HEK293 (cell line): ENCODE measurements around the gene MED4.

ENCODE experiments used
- CTCF ChIA-PET: fragments of 350-600 bp; formaldehyde crosslinking; extraction: SDS; loops from one replicate; lab custom pipeline; 2021; ENCODE audit warnings: antibody characterized with exemption; lab: Yijun Ruan, JAX
- POLR2A ChIA-PET: fragments of 300-600 bp; formaldehyde crosslinking; extraction: SDS; loops from one replicate; lab custom pipeline; 2020; ENCODE audit warnings: antibody characterized with exemption, inconsistent platforms; lab: Yijun Ruan, JAX
- H3K27ac ChIP-seq: fragments of 200-500 bp; sonication (Bioruptor generic); 2 replicates; pipeline ENCODE4 v1.5.1; 2014; ENCODE audit warnings: low read depth, low read length, control low read depth, inconsistent platforms; ENCODE audit errors: extremely low read depth
- H3K36me3 ChIP-seq, 2 experiments: fragments of 200-500 bp in 1 of 2; sonication (Bioruptor generic) in 1 of 2; 1 replicate in 1 of 2; 2 replicates in 1 of 2; pipeline ENCODE4 v1.5.1; 2014 to 2017; ENCODE audit warnings: inconsistent platforms in 2 of 2, low read length in 2 of 2; ENCODE audit not compliant: control insufficient read depth in 2 of 2, insufficient read depth in 1 of 2
- H3K4me1 ChIP-seq: fragments of 200-500 bp; sonication (Bioruptor generic); 2 replicates; pipeline ENCODE4 v1.5.1; 2014; ENCODE audit warnings: mild to moderate bottlenecking, low read length, inconsistent platforms; ENCODE audit not compliant: control insufficient read depth, insufficient read depth
- H3K4me3 ChIP-seq: 2 replicates; pipeline ENCODE4 v1.5.1; 2011; ENCODE audit warnings: low read depth, mild to moderate bottlenecking, control low read depth, low read length, moderate library complexity
- H3K9me3 ChIP-seq: fragments of 200-500 bp; sonication (Bioruptor generic); 2 replicates; pipeline ENCODE4 v1.5.1; 2014; ENCODE audit warnings: low read depth, low read length, inconsistent platforms; ENCODE audit not compliant: control insufficient read depth, insufficient read depth
- BCL6B ChIP-seq: fragments of 450-650 bp; formaldehyde crosslinking; IDR thresholded peaks from 2 replicates; pipeline ENCODE4 v1.5.1; 2017; ENCODE audit warnings: missing biosample characterization, missing genetic modification characterization
- KLF1 ChIP-seq: fragments of 450-650 bp; formaldehyde crosslinking; IDR thresholded peaks from 2 replicates; pipeline ENCODE4 v1.5.1; 2016; ENCODE audit warnings: missing biosample characterization, missing genetic modification characterization
- YY1 ChIP-seq: fragments of 450-650 bp; formaldehyde crosslinking; IDR thresholded peaks from 2 replicates; pipeline ENCODE4 v1.5.1; 2018; ENCODE audit warnings: missing biosample characterization, missing genetic modification characterization
- ZBTB8A ChIP-seq: fragments of 450-650 bp; formaldehyde crosslinking; IDR thresholded peaks from 2 replicates; pipeline ENCODE4 v1.5.1; 2016; ENCODE audit warnings: missing biosample characterization, missing genetic modification characterization
- ZNF10 ChIP-seq: fragments of 450-650 bp; formaldehyde crosslinking; IDR thresholded peaks from 2 replicates; pipeline ENCODE4 v1.5.1; 2017; ENCODE audit warnings: missing biosample characterization, missing genetic modification characterization
- ZNF274 ChIP-seq, 2 experiments: fragments of 200-500 bp in 1 of 2; fragments of 450-650 bp in 1 of 2; sonication (Bioruptor generic) in 1 of 2; formaldehyde crosslinking in 1 of 2; IDR thresholded peaks; 2 replicates each; pipeline versions ENCODE4 v1.5.1 to v1.6.1; 2014 to 2016; ENCODE audit warnings: borderline replicate concordance in 1 of 2, inconsistent platforms in 1 of 2, low read length in 1 of 2, missing biosample characterization in 1 of 2, missing genetic modification characterization in 1 of 2
- ZNF426 ChIP-seq: fragments of 450-650 bp; formaldehyde crosslinking; IDR thresholded peaks from 2 replicates; pipeline ENCODE4 v1.5.1; 2017; ENCODE audit warnings: missing biosample characterization, missing genetic modification characterization, mild to moderate bottlenecking, inconsistent platforms, moderate library complexity
- ZNF561 ChIP-seq: fragments of 450-650 bp; IDR thresholded peaks from 2 replicates; pipeline ENCODE4 v1.5.1; 2018; ENCODE audit warnings: missing biosample characterization, missing genetic modification characterization, borderline replicate concordance
- ZNF623 ChIP-seq: fragments of 450-650 bp; formaldehyde crosslinking; IDR thresholded peaks from 2 replicates; pipeline ENCODE4 v1.5.1; 2016; ENCODE audit warnings: missing biosample characterization, missing genetic modification characterization
- ZNF629 ChIP-seq: fragments of 450-650 bp; formaldehyde crosslinking; IDR thresholded peaks from 2 replicates; pipeline ENCODE4 v1.5.1; 2017; ENCODE audit warnings: missing biosample characterization, missing genetic modification characterization
- ZNF664 ChIP-seq: fragments of 450-650 bp; formaldehyde crosslinking; IDR thresholded peaks from 2 replicates; pipeline ENCODE4 v1.5.1; 2016; ENCODE audit warnings: missing biosample characterization, missing genetic modification characterization
- ZNF704 ChIP-seq: fragments of 450-650 bp; formaldehyde crosslinking; IDR thresholded peaks from 2 replicates; pipeline ENCODE4 v1.5.1; 2016; ENCODE audit warnings: missing biosample characterization, missing genetic modification characterization
- TF ChIP-seq, protein P1 (sequence below): fragments of 450-650 bp; formaldehyde crosslinking; IDR thresholded peaks from 2 replicates; pipeline ENCODE4 v1.5.1; 2016; ENCODE audit warnings: missing biosample characterization, missing genetic modification characterization
- TF ChIP-seq, protein P2 (sequence below): fragments of 450-650 bp; formaldehyde crosslinking; IDR thresholded peaks from 2 replicates; pipeline ENCODE4 v1.5.1; 2016; ENCODE audit warnings: missing biosample characterization, missing genetic modification characterization
- TF ChIP-seq, protein P3 (sequence below): fragments of 450-650 bp; formaldehyde crosslinking; IDR thresholded peaks from 2 replicates; pipeline ENCODE4 v1.5.1; 2017; ENCODE audit warnings: missing biosample characterization, missing genetic modification characterization

Gene MED4

DNA sequence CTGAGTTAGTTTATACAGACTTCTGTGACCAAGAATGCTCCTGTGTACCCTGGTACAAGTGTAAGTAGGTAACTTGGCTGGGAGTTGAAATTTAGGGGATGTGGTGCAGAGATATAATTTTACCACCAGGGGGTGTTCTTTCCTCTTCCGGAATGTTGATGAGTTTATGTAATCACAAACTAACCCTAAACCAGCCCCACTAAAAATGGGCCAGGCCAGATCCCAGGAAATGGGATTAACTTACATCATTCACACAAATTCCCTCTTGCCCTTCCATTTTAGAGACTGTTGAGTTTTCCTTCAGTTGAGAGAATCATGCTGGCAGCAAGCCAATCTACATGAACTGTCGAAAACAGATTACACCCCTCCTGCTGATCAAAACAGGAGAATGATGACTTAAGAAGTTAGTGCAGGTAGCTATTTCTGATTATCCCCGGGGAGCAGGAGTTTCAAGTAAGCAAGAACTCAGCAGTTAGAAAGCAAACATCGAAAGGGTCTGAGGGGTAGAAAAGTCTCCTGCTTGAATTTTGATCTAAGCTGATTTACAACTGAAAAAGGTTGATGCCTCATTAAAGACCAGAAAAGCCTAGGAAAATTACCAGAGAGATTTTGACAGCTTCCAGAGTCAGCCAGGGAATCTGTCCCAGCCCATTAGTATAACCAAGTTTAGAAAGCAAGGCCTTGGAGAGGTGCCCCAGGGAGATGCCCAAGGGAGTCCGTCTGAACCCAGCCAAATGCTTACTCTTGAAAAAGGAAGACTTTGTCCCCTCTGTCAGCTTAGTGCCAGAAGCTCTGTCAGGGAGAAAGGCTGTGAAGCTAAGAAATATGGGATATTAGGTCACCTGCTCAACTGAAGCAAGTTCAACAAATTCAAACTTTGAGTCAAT is 32.3 kb upstream of the MED4 start (continued):
- TF ChIP-seq ZNF704 (tag by site-specific recombination) (no peak), ZNF274 (IDR thresholded peaks at IDR 0.05; ENCODE audit: low read length) (no peak), ZNF274 (tag by site-specific recombination; IDR thresholded peaks at IDR 0.05; ENCODE audit: borderline replicate concordance) (no peak), ZNF10 (no peak), YY1 (tag by site-specific recombination) (no peak), ZBTB8A (tag by site-specific recombination) (peak; percentile 46; the same call in 1 of the 2 replicates), ZNF623 (tag by site-specific recombination) (no peak)
- TF ChIP-seq, protein P1, sequence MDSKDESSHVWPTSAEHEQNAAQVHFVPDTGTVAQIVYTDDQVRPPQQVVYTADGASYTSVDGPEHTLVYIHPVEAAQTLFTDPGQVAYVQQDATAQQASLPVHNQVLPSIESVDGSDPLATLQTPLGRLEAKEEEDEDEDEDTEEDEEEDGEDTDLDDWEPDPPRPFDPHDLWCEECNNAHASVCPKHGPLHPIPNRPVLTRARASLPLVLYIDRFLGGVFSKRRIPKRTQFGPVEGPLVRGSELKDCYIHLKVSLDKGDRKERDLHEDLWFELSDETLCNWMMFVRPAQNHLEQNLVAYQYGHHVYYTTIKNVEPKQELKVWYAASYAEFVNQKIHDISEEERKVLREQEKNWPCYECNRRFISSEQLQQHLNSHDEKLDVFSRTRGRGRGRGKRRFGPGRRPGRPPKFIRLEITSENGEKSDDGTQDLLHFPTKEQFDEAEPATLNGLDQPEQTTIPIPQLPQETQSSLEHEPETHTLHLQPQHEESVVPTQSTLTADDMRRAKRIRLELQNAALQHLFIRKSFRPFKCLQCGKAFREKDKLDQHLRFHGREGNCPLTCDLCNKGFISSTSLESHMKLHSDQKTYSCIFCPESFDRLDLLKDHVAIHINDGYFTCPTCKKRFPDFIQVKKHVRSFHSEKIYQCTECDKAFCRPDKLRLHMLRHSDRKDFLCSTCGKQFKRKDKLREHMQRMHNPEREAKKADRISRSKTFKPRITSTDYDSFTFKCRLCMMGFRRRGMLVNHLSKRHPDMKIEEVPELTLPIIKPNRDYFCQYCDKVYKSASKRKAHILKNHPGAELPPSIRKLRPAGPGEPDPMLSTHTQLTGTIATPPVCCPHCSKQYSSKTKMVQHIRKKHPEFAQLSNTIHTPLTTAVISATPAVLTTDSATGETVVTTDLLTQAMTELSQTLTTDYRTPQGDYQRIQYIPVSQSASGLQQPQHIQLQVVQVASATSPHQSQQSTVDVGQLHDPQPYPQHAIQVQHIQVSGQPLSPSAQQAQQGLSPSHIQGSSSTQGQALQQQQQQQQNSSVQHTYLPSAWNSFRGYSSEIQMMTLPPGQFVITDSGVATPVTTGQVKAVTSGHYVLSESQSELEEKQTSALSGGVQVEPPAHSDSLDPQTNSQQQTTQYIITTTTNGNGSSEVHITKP (tag by site-specific recombination): peak; percentile 84
- TF ChIP-seq, protein P2, sequence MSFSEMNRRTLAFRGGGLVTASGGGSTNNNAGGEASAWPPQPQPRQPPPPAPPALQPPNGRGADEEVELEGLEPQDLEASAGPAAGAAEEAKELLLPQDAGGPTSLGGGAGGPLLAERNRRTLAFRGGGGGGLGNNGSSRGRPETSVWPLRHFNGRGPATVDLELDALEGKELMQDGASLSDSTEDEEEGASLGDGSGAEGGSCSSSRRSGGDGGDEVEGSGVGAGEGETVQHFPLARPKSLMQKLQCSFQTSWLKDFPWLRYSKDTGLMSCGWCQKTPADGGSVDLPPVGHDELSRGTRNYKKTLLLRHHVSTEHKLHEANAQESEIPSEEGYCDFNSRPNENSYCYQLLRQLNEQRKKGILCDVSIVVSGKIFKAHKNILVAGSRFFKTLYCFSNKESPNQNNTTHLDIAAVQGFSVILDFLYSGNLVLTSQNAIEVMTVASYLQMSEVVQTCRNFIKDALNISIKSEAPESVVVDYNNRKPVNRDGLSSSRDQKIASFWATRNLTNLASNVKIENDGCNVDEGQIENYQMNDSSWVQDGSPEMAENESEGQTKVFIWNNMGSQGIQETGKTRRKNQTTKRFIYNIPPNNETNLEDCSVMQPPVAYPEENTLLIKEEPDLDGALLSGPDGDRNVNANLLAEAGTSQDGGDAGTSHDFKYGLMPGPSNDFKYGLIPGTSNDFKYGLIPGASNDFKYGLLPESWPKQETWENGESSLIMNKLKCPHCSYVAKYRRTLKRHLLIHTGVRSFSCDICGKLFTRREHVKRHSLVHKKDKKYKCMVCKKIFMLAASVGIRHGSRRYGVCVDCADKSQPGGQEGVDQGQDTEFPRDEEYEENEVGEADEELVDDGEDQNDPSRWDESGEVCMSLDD: no peak

GRCh38 chr13:48125794-48126228 is 30.9 kb upstream of the MED4 start:
- no peak overlapping the region for H3K27ac ChIP-seq
- no peak overlapping the region for H3K4me3 ChIP-seq
- ChIA-PET POLR2A (no interaction called here), CTCF (interaction anchor here (1.0 to 1.1 kb wide), 2 partner anchors 141 to 643 kb away, joined by 3 to 6 read pairs; no protein-coding TSS in a partner anchor)
- TF ChIP-seq ZNF274 (IDR thresholded peaks at IDR 0.05; ENCODE audit: low read length) (no peak), ZNF274 (tag by site-specific recombination; IDR thresholded peaks at IDR 0.05; ENCODE audit: borderline replicate concordance) (no peak), ZNF561 (tag by site-specific recombination) (no peak), ZNF629 (tag by site-specific recombination) (no peak), BCL6B (tag by site-specific recombination) (no peak)
- no peaks in the 10 kb centered on the region for H3K9me3 ChIP-seq
- no peaks in the 10 kb centered on the region for H3K4me1 ChIP-seq
- H3K36me3 ChIP-seq: no peaks in the 10 kb centered on the region

DNA sequence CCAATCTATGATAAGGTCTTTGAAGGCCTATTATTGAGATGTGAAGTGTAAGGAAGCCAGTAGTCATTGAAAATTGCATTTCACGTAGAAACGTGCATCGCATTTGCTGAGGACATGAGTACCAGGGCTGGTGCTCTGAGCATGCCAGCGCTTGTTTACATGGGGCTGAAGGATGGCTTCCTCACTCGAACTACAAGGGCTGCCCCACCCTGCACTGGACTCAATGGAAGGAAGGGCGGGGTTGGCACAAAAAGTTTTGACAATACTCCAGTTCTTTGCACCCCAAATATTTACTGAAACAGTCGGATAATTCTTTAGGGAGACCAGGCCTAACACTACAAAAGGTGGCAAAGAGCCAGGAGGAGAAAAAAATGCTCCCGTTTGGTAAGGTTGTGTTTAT is 28.9 kb upstream of the MED4 start:
- Histone ChIP-seq H3K4me1 (no peaks in the 10 kb centered on the region), H3K9me3 (no peaks in the 10 kb centered on the region), H3K36me3 (no peaks in the 10 kb centered on the region), H3K4me3 (no peak overlapping the region), H3K27ac (no peak overlapping the region)
- CTCF ChIA-PET: no interaction called here
- POLR2A ChIA-PET: no interaction called here
- TF ChIP-seq, protein P3, sequence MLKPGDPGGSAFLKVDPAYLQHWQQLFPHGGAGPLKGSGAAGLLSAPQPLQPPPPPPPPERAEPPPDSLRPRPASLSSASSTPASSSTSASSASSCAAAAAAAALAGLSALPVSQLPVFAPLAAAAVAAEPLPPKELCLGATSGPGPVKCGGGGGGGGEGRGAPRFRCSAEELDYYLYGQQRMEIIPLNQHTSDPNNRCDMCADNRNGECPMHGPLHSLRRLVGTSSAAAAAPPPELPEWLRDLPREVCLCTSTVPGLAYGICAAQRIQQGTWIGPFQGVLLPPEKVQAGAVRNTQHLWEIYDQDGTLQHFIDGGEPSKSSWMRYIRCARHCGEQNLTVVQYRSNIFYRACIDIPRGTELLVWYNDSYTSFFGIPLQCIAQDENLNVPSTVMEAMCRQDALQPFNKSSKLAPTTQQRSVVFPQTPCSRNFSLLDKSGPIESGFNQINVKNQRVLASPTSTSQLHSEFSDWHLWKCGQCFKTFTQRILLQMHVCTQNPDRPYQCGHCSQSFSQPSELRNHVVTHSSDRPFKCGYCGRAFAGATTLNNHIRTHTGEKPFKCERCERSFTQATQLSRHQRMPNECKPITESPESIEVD (tag by site-specific recombination): no peak
- TF ChIP-seq ZNF426 (no peak), ZNF664 (no peak), KLF1 (tag by site-specific recombination) (no peak)
- TF ChIP-seq, protein P2: no peak
